H9 (cell line): Measurements from ENCODE around the gene PCGF5. TPM values are rescaled to one million over a fixed set of nuclear protein-coding genes. Genes with fewer than 3 reads are reported as not detected.

Experiments used
- DNase-seq: peaks from one replicate; pipeline ENCODE4 v3.0.0-alpha.2; 2017
- H2AFZ ChIP-seq: one replicate; pipeline ENCODE4 v1.6.1; 2013; ENCODE audit warnings: mild to moderate bottlenecking, low read length, control low read depth, moderate library complexity
- H2AK5ac ChIP-seq: 2 replicates; pipeline ENCODE4 v1.6.1; 2013; ENCODE audit warnings: low read length, control low read depth, mixed read lengths; ENCODE audit not compliant: insufficient read length
- H2BK120ac ChIP-seq: one replicate; pipeline ENCODE4 v1.6.1; 2013; ENCODE audit warnings: low read depth, mild to moderate bottlenecking, low read length, control low read depth, inconsistent platforms; ENCODE audit not compliant: poor library complexity, severe bottlenecking
- H2BK12ac ChIP-seq: 2 replicates; pipeline ENCODE4 v1.6.1; 2013; ENCODE audit warnings: low read length, control low read depth, mixed read lengths, low read depth; ENCODE audit not compliant: insufficient read length
- H2BK15ac ChIP-seq: 2 replicates; pipeline ENCODE4 v1.6.1; 2013; ENCODE audit warnings: low read depth, low read length, control low read depth
- H2BK20ac ChIP-seq: one replicate; pipeline ENCODE4 v1.6.1; 2013; ENCODE audit warnings: low read depth, mild to moderate bottlenecking, low read length, control low read depth, inconsistent platforms; ENCODE audit not compliant: poor library complexity, severe bottlenecking
- H2BK5ac ChIP-seq: 2 replicates; pipeline ENCODE4 v1.6.1; 2013; ENCODE audit warnings: low read length, control low read depth, mixed read lengths; ENCODE audit not compliant: insufficient read length
- H3K14ac ChIP-seq: 2 replicates; pipeline ENCODE4 v1.6.1; 2013; ENCODE audit warnings: low read length, control low read depth; ENCODE audit not compliant: insufficient read depth
- H3K18ac ChIP-seq: 2 replicates; pipeline ENCODE4 v1.6.1; 2013; ENCODE audit warnings: low read depth, mild to moderate bottlenecking, mixed read lengths, low read length, control low read depth; ENCODE audit not compliant: insufficient read length
- H3K23ac ChIP-seq: 2 replicates; pipeline ENCODE4 v1.6.1; 2013; ENCODE audit warnings: low read length, control low read depth, mixed read lengths, low read depth; ENCODE audit not compliant: insufficient read length
- H3K23me2 ChIP-seq: 2 replicates; pipeline ENCODE4 v1.6.1; 2013; ENCODE audit warnings: low read depth, mild to moderate bottlenecking, mixed read lengths, low read length, control low read depth; ENCODE audit not compliant: insufficient read length, poor library complexity, severe bottlenecking
- H3K27ac ChIP-seq: 2 replicates; pipeline ENCODE4 v1.5.1; 2013; ENCODE audit warnings: low read length, control low read depth, mixed read lengths, low read depth; ENCODE audit not compliant: insufficient read length
- H3K27me3 ChIP-seq: 2 replicates; pipeline ENCODE4 v1.6.1; 2013; ENCODE audit warnings: low read length, control low read depth, inconsistent platforms; ENCODE audit not compliant: insufficient read depth
- H3K4ac ChIP-seq: 2 replicates; pipeline ENCODE4 v1.6.1; 2013; ENCODE audit warnings: low read depth, mild to moderate bottlenecking, control low read depth, inconsistent platforms, low read length, moderate library complexity
- H3K4me1 ChIP-seq: 2 replicates; pipeline ENCODE4 v1.6.1; 2013; ENCODE audit warnings: low read length, control low read depth, inconsistent platforms; ENCODE audit not compliant: insufficient read depth
- H3K4me2 ChIP-seq: 2 replicates; pipeline ENCODE4 v1.6.1; 2013; ENCODE audit warnings: low read length, control low read depth, mixed read lengths; ENCODE audit not compliant: insufficient read length, insufficient read depth
- H3K56ac ChIP-seq: 2 replicates; pipeline ENCODE4 v1.6.1; 2013; ENCODE audit warnings: low read depth, mild to moderate bottlenecking, mixed read lengths, low read length, control low read depth; ENCODE audit not compliant: insufficient read length
- H3K79me1 ChIP-seq: 2 replicates; pipeline ENCODE4 v1.6.1; 2013; ENCODE audit warnings: low read depth, mild to moderate bottlenecking, moderate library complexity, low read length, control low read depth, inconsistent platforms; ENCODE audit not compliant: insufficient read depth, poor library complexity, severe bottlenecking
- H3K79me2 ChIP-seq: 2 replicates; pipeline ENCODE4 v1.6.1; 2013; ENCODE audit warnings: low read length, control low read depth, inconsistent platforms; ENCODE audit not compliant: insufficient read depth
- H3K9ac ChIP-seq: 2 replicates; pipeline ENCODE4 v1.6.1; 2013; ENCODE audit warnings: low read length, control low read depth, mixed read lengths; ENCODE audit not compliant: insufficient read length; ENCODE audit errors: extremely low read depth
- H3K9me3 ChIP-seq: one replicate; pipeline ENCODE4 v1.6.1; 2013; ENCODE audit warnings: low read depth, low read length, inconsistent platforms; ENCODE audit not compliant: control insufficient read depth
- H3T11ph ChIP-seq: one replicate; pipeline ENCODE4 v1.6.1; 2013; ENCODE audit warnings: mild to moderate bottlenecking, low read length, control low read depth, inconsistent platforms
- H4K20me1 ChIP-seq: one replicate; pipeline ENCODE4 v1.6.1; 2013; ENCODE audit not compliant: control insufficient read depth, insufficient read length, insufficient read depth
- H4K5ac ChIP-seq: 2 replicates; pipeline ENCODE4 v1.6.1; 2013; ENCODE audit warnings: low read depth, mild to moderate bottlenecking, mixed read lengths, low read length, control low read depth; ENCODE audit not compliant: insufficient read length
- H4K8ac ChIP-seq: replicated peaks from 2 replicates; pipeline ENCODE4 v1.6.1; 2013; ENCODE audit warnings: low read length, control low read depth, mixed read lengths, low read depth; ENCODE audit not compliant: insufficient read length
- H4K91ac ChIP-seq: 2 replicates; pipeline ENCODE4 v1.6.1; 2013; ENCODE audit warnings: low read depth, mild to moderate bottlenecking, moderate library complexity, mixed read lengths, low read length, control low read depth; ENCODE audit not compliant: insufficient read length
- H3K27ac Mint-ChIP-seq, 3 experiments: 2 replicates in 2 of 3; 3 replicates in 1 of 3; pipeline ENCODE4 v1.8.0; 2020 to 2021; ENCODE audit warnings: mixed read lengths in 3 of 3, mild to moderate bottlenecking in 1 of 3, moderate library complexity in 1 of 3
- H3K27me3 Mint-ChIP-seq: 2 replicates; pipeline ENCODE4 v1.8.0; 2021; ENCODE audit warnings: low read depth, mild to moderate bottlenecking, moderate library complexity, mixed read lengths
- H3K36me3 Mint-ChIP-seq, 3 experiments: 2 replicates in 2 of 3; 3 replicates in 1 of 3; pipeline ENCODE4 v1.8.0; 2020 to 2021; ENCODE audit warnings: low read depth in 3 of 3, mixed read lengths in 3 of 3; ENCODE audit not compliant: insufficient read depth in 1 of 3
- H3K4me1 Mint-ChIP-seq, 2 experiments: 2 replicates each; pipeline ENCODE4 v1.8.0; 2020; ENCODE audit warnings: mixed read lengths in 2 of 2
- H3K4me3 Mint-ChIP-seq, 2 experiments: 2 replicates in 1 of 2; 3 replicates in 1 of 2; pipeline ENCODE4 v1.8.0; 2020 to 2021; ENCODE audit warnings: mild to moderate bottlenecking in 2 of 2, mixed read lengths in 2 of 2, moderate library complexity in 1 of 2
- H3K9me3 Mint-ChIP-seq, 2 experiments: 2 replicates in 1 of 2; 3 replicates in 1 of 2; pipeline ENCODE4 v1.8.0; 2020; ENCODE audit warnings: mild to moderate bottlenecking in 2 of 2, mixed read lengths in 2 of 2, moderate library complexity in 1 of 2
- CTCF ChIP-seq: fragments of 200-600 bp; sonication (generic); conservative IDR thresholded peaks from 3 replicates; pipeline ENCODE4 v1.8.0; 2021; ENCODE audit warnings: antibody characterized with exemption, mild to moderate bottlenecking
- WGBS: extraction: QIAGEN DNeasy Blood & Tissue Kit; methylation state at CpG from one replicate; pipeline ENCODE4 v1.1.7; 2013; ENCODE audit warnings: missing lambda C conversion rate, low lambda C conversion rate, mixed read lengths; ENCODE audit not compliant: insufficient read length; ENCODE audit errors: extremely low coverage; 5-methylcytosine and 5-hydroxymethylcytosine counted together
- total RNA-seq: library from RNA; stranded (reverse); gene quantifications from 2 replicates; pipeline ENCODE4 v1.2.1, GENCODE V29; 2021

The PCGF5 gene
- total RNA-seq, 1 experiment from 2014 or later, result 6.9 TPM

GRCh38 chr10:91229683-91230082 lies 9.2 kb downstream of the PCGF5 start:
- Histone ChIP-seq H4K20me1 (no peaks in the 10 kb centered on the region), H3T11ph (no peak overlapping the region), H3K23ac (no peak overlapping the region), H2BK12ac (no peak overlapping the region), H2BK120ac (no peak overlapping the region), H3K79me2 (no peaks in the 10 kb centered on the region), H4K5ac (no peak overlapping the region), H2BK5ac (no peak overlapping the region), H2AK5ac (no peak overlapping the region), H3K9ac (no peak overlapping the region), H4K91ac (no peak overlapping the region), H3K4me1 (no peaks in the 10 kb centered on the region), H4K8ac (no peak overlapping the region), H2BK15ac (no peak overlapping the region), H3K23me2 (no peaks in the 10 kb centered on the region), H3K9me3 (no peaks in the 10 kb centered on the region), H3K14ac (no peak overlapping the region), H3K18ac (no peak overlapping the region), H2AFZ (no peak overlapping the region), H3K27ac (no peak overlapping the region), H2BK20ac (no peak overlapping the region), H3K4me2 (no peak overlapping the region), H3K27me3 (no peaks in the 10 kb centered on the region; the same call in 1 of the 2 replicates), H3K4ac (no peak overlapping the region), H3K56ac (no peak overlapping the region), H3K79me1 (no peaks in the 10 kb centered on the region)
- Mint-ChIP-seq H3K36me3 (no peaks in the 10 kb centered on the region), H3K27me3 (peaks cover 11% of the 10 kb centered on the region), H3K4me3 (no peak overlapping the region), H3K27ac (no peak overlapping the region), H3K4me1 (peaks cover 3 to 4% of the 10 kb centered on the region in 2 experiments), H3K9me3 (no peaks in the 10 kb centered on the region)
- DNase-seq, result no peak
- TF ChIP-seq CTCF, result no peak
- WGBS, result 100% methylated on average over 1 of the region's 1 CpG
